D721Med (cell line): ENCODE measurements around the gene KPNA1.
"Not testable (repeated sequence)": the region's sequence is repeated elsewhere in the genome, so short reads cannot be mapped to it uniquely, and the experiment has no call there.

Source experiments
- DNase-seq: peaks from one replicate; pipeline ENCODE4 v3.0.0; 2011; ENCODE audit warnings: low spot score; ENCODE audit not compliant: insufficient read length
- FAIRE-seq: peaks from 2 replicates; lab custom pipeline; 2011; peaks lifted over from hg19 to GRCh38; lab: Jason Lieb, UNC
- TF ChIP-seq, protein P1 (sequence below): IDR thresholded peaks from 2 replicates; pipeline ENCODE4 v1.5.1; 2012; ENCODE audit warnings: mild to moderate bottlenecking, control low read depth; ENCODE audit not compliant: insufficient read depth; ENCODE audit errors: missing control alignments

KPNA1 gene

DNA sequence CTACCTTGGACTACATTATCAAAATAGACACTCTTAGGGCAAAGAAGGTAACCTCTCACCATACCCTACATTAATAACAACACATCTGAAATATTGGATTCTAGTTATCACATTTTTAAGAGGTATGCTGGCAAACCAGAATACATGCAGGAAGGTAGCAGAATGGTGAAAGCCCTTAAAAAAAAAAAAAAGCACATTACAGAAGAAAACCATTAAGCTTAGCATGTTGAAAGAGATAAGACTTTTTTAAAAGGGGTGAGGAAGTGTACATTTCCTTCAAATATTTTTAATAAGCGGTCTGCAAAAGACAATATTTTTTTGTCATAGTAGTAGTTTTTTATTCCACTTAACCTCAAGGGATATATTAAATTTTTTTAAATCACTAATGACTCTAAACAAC lies 52.3 kb downstream of the KPNA1 start:
- no peak for DNase-seq
- TF ChIP-seq, protein P1, sequence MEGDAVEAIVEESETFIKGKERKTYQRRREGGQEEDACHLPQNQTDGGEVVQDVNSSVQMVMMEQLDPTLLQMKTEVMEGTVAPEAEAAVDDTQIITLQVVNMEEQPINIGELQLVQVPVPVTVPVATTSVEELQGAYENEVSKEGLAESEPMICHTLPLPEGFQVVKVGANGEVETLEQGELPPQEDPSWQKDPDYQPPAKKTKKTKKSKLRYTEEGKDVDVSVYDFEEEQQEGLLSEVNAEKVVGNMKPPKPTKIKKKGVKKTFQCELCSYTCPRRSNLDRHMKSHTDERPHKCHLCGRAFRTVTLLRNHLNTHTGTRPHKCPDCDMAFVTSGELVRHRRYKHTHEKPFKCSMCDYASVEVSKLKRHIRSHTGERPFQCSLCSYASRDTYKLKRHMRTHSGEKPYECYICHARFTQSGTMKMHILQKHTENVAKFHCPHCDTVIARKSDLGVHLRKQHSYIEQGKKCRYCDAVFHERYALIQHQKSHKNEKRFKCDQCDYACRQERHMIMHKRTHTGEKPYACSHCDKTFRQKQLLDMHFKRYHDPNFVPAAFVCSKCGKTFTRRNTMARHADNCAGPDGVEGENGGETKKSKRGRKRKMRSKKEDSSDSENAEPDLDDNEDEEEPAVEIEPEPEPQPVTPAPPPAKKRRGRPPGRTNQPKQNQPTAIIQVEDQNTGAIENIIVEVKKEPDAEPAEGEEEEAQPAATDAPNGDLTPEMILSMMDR, result no peak
- FAIRE-seq, result no peak

- no peak for FAIRE-seq
- TF ChIP-seq, protein P1, result no peak
- DNase-seq, result no peak
Measured at GRCh38 chr3:122461806-122462205, 52.9 kb downstream of the KPNA1 start.

GRCh38 chr3:122458992-122459391 lies 55.7 kb downstream of the KPNA1 start:
- DNase-seq, result no peak
- TF ChIP-seq, protein P1, result peak; percentile 51
- FAIRE-seq, result no peak

DNA sequence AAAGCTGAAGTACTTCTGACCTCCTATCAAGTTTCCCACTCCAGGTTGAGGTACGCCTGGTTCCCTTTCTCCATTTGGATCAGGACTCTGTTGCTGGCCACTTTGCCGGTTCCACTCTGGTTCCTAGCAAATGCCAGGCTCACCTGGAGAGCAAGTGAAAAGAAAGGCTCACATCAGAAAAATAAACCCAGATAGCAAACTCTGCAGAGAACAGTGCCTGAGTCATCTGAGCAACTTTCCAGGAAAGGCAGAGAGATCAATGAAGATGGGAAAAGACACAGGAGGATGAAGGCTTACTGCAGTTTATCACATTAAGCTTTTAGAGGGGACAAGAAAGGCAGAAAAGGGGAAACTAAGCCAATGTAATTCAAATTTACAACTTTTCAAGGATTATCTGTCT lies 57.0 kb downstream of the KPNA1 start:
- DNase-seq (no peak), FAIRE-seq (no peak)
- TF ChIP-seq, protein P1, result no peak

DNA sequence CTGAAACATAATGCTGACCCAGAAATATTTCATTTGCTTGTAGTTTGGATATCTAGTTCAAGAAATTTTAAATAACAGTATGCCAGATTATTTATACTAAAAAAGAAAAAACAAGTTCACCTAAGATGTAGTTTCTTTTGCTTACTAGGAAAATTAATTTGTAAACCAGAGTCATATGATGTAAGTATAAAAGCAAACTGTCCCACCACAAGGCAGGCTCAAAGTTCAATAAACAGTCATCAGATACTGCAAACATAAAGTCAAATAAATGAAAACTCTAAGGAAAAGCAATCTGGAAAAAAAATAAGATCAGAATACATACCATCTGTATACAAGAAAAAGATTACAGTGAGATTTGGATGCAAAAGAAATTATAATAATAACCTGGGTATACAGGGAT lies 58.7 kb downstream of the KPNA1 start:
- FAIRE-seq (no peak), DNase-seq (no peak)
- TF ChIP-seq, protein P1, result no peak

- TF ChIP-seq, protein P1, result no peak
- FAIRE-seq, result no peak
Measured at GRCh38 chr3:122451371-122451770, 63.4 kb downstream of the KPNA1 start.

DNA sequence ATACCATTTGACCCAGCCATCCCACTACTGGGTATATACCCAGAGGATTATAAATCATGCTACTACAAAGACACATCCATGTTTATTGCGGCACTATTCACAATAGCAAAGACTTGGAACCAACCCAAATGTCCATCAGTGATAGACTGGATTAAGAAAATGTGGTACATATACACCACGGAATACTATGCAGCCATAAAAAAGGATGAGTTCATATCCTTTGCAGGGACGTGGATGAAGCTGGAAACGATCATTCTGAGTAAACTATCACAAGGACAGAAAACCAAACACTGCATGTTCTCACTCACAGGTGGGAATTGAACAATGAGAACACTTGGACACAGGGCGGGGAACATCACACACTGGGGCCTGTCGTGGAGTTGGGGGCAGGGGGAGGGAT lies 66.5 kb downstream of the KPNA1 start:
- not testable (repeated sequence) for FAIRE-seq, DNase-seq

More at GRCh38 chr3:122451371-122451770, 63.4 kb downstream of the KPNA1 start:
- no peak for DNase-seq

DNA sequence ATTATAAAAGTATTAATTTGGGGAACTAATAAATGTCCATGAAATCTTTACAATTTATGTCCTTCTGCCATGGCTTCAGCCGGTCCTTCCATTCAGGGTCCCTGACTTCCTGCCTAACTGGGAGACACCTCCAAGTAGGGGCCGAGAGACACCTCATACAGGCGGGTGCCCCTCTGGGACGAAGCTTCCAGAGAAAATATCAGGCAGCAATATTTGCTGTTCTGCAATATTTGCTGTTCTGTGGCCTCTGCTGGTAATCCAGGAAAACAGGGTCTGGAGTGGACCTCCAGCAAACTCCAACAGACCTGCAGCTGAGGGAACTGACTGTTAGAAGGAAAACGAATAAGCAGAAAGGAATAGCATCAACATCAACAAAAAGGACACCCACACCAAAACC lies 70.2 kb downstream of the KPNA1 start:
- not testable (repeated sequence) for DNase-seq, FAIRE-seq

DNA sequence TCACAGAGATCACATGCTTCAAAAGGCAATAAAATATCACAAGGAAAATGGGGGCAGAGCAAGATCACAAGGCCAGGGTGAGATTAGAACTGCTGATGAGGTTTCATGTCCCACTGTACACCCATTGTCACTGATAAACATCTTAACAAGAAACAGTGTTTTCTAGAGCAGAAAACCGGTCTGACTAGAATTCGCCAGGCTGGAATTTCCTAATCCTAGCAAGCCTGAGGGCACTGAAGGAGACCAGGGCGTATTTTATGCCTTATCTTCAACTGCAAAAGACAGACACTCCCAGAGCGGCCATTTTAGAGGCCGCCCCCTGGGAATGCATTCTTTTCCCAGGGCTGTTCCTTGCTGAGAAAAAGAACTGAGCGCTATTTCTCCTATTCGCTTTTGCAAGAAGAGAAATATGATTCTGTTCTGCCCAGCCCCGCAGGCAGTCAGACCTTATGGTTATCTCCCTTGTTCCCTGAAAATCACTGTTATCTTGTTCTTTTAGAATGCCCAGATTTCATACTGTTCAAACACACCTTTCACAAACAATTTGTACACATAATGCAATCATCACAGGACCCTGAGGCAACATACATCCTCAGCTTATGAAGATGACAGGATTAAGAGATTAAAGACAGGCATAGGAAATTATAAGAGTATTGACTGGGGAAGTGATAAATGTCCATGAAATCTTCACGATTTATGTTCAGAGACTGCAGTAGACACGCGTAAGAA lies 70.8 kb downstream of the KPNA1 start:
- DNase-seq, FAIRE-seq: not testable (repeated sequence)
